HG02870 (cell line): Measurements from ENCODE around the gene CCT8L2.
"Not testable (repeated sequence)": the region's sequence is repeated elsewhere in the genome, so short reads cannot be mapped to it uniquely, and the experiment has no call there.

Experiments used
- ATAC-seq: cut with Tn5 transposase; IDR thresholded peaks from one replicate; pipeline ENCODE4 v1.9.1; 2021; ENCODE audit warnings: mild to moderate bottlenecking, moderate library complexity; ENCODE audit not compliant: unreplicated experiment

CCT8L2 gene, protein sequence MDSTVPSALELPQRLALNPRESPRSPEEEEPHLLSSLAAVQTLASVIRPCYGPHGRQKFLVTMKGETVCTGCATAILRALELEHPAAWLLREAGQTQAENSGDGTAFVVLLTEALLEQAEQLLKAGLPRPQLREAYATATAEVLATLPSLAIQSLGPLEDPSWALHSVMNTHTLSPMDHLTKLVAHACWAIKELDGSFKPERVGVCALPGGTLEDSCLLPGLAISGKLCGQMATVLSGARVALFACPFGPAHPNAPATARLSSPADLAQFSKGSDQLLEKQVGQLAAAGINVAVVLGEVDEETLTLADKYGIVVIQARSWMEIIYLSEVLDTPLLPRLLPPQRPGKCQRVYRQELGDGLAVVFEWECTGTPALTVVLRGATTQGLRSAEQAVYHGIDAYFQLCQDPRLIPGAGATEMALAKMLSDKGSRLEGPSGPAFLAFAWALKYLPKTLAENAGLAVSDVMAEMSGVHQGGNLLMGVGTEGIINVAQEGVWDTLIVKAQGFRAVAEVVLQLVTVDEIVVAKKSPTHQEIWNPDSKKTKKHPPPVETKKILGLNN

DNA sequence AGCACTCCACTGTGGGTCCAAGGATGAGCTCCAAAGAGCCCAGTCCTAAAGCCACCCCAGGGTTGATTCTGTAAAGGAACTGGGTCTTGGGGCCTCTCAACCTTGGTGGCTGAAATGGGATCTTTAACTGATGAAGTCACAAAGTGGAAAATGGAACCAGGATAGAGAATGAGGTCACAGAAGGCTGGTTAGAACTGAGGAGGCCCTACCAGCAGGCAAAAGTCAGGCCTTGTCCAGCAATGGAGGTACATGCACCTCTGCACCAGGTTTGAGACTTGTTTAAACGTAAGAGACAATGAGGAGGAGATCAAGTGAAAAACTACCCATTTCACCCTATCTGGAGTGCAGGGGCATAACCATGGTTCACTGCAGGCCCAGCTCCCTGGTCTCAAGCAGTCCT, at the start of gene CCT8L2:
CCT8L2 (minus strand) TSS at position 101 of the 400 bp plus-strand sequence. CDS start 260 bp downstream, outside the sequence.
- not testable (repeated sequence) for ATAC-seq

DNA sequence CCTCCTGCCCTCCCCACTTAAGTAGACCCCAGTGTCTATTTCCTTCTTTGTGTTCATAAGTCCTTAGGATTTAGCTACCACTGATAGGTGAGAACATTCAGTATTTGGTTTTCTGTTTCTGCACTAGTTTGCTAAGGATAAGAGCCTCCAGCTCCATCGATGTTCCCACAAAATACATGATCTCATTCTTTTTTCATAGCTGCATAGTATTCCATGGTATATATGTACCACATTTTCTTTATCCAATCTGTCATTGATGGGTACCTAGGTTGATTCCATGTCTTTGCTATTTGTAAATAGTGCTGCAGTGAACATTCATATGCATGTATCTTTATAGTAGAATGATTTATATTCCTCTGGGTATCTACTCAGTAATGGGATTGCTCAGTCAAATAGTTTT, 42.8 kb upstream of the CCT8L2 start:
- not testable (repeated sequence) for ATAC-seq

DNA sequence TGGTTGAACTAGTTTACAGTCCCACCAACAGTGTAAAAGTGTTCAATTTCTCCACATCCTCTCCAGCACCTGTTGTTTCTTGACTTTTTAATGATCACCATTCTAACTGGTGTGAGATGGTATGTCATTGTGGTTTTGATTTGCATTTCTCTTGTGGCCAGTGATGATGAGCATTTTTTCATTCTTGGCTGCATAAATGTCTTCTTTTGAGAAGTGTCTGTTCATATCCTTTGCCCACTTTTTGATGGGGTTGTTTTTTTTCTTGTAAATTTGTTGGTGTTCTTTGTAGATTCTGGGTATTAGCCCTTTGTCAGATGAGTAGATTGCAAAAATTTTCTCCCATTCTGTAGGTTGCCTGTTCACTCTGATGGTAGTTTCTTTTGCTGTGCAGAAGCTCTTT, 41.5 kb upstream of the CCT8L2 start:
- not testable (repeated sequence) for ATAC-seq

DNA sequence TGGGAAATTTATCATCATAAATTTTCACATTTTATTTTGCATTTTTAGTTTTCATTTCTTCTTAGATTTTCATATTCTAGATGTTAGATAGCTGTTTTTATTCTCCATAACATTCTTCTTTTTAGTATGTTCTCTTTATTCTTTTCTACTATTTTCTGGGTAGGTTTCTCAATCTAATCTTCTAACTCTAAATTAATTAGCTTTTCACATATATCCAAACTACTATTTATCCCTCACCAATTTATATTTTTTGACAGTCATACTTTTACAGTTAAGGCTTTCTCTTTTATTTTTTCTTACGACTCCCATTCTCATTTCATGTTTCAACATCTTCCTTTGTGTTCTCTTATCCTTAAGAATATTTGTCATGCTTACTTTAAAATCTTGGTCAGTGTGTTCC, 35.9 kb upstream of the CCT8L2 start:
- not testable (repeated sequence) for ATAC-seq

DNA sequence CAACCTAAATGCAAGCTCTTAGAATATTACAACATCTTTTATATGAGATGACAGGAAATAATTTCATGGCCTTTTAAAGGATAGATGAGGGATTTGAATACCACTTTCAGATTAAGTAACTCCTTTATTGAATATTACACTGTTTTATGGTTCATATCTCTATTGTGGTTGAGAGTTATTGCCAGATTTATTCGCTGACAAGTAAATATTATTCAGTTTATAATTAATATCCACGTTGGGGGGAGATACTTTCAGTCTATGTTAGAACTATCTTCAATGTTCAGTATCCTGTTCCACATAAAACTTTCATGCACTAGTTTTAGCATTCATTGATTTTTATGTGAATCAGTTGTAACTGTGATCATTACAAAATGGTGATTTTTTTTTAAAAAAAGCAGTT, 32.4 kb upstream of the CCT8L2 start:
- ATAC-seq, result not testable (repeated sequence)

DNA sequence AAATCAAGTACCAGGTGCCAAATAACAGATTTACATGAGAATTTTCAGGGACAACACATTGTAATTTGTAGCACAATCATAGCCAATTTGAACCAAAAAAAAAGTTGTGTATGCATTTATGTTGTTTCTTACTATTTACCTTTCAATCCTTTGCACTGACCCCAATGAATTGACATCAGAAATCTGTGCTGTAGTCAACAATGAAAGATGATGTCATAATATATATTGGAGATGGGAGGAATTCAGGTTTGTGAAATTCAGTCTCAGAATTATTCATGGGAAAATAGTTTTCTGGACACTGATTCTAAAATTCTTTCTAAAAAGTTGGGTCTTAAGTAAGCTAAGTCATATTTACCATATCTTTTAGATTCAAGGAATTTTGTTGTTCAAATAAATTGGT, 31.0 kb upstream of the CCT8L2 start:
- ATAC-seq, result not testable (repeated sequence)

DNA sequence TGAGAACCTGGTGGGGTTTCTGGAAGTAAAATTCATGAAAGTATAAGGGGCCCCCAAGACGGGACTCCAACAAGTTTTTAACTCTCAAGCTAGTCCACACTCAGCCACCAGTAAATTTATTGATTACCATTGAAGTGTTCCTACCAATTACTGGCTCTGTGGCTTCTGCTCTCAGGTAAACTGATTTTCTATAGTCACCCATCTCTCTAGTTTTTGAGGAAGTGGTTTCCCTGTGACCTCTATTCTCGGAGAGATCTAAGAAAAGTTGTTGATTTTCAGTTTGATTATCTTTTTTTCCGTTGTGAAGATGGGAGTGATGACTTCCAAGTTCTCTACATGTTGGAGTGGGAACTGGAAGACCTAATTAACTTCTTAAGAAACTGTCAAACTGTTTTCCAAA, 24.9 kb upstream of the CCT8L2 start:
- ATAC-seq, result not testable (repeated sequence)

DNA sequence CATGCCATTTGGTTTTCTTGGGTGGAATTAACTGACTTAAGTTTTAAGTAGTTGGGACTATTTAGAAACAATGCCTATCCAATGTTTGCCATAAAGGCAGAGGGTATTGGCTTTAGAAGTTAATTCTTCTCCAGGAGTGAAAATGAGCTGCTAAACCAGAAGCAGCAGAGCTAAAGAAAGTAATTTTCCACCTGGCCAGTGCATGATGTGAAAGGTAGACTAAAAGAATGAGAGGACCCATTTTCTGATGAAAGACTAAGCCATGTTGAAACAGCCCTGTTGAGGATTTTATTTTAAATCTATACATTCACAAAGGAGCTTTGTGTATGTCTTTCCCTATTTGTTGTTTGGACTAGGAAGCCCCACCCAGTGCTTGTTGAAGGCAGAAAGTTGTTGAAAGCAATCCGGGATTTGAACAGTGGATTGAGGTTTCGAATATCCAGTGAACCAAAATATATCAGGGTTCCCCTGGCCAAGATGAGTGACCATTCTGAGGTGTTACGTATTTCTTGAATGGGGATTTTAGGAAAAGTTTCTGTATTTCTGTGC, 23.9 kb upstream of the CCT8L2 start:
- not testable (repeated sequence) for ATAC-seq

DNA sequence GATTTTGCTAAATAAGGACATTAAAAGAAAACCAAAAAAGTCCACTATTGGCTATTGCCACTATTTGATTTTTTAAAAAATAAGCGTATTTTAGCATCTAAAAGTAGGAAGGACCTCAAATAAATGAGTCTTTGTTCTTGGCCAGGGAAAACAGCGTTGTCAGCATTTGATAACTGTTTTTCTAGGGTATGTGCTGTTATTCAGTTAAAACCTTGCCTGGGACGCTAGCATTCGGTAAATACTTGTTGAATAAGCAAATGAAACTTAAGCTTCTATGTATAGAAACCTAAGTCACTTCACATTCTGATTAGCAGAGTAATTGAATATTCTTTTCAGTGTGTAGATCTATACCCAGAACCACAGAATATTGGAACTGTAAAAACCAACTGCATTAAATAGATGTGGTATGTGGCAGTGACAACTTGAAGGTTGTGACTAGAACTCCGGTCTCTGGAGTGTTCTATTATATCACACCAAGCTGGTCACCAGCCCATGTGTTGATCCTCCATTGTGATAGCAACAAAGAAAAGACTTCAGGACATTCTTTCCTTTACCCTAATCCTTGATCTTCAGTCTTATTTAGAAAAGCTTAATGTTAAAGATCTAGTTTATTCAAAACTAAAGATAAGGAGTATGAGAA, 23.1 kb upstream of the CCT8L2 start:
- ATAC-seq, result not testable (repeated sequence)

DNA sequence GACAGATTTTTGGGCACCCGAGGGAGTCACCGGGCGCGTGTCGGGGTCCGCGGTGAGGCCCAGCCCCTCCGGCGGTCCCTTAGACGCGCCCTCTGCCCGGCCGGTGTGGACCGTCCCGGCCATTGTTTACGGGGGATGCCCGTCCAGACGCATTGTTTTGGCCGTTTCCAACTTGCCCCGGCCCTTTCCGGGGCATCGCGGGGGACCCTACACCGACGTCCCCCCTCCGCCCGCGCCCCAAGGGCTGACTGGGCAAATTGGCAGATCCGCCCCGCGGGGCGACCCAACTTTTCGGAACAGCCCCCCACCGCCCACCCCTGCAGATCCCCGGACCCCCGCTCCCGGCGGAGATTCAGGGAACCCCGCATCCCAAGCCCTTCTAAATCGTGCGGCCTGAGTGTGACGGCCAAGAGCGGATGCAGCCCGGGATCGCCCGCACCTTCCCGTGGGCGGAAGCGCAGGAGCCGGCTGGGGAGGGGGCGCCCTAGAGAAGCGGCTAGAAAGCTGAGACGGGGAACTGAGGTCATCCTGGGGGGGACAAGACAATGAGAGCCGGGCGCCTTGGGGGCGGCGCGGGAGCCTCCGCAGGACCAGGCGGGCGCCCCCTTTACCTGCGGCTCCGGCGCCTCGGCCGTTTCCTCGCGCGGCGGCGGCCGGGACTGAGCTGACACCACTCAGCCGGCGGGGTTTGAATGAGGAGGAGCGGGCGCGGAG, 17.1 kb upstream of the CCT8L2 start:
- ATAC-seq, result no peak

DNA sequence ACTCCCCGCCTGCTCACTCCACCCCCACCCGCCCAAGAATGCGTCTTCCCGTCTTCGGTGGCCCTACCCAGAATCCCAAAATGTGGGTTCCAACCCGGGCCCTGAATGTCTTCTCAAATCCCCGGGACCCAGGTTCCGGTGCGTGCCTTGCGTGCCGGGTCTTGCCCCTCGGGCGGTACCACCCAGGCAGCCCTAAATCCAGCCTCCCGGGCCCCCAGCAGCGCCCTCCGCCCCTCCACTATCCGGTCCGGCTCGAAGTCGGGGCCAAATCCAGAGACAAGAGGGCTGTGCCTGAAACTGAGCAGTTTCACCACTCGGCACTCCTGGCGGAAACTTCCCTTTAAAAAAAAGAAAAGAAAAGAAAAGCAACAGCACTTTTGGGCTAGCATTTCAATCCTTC, 16.3 kb upstream of the CCT8L2 start:
- ATAC-seq, result no peak

DNA sequence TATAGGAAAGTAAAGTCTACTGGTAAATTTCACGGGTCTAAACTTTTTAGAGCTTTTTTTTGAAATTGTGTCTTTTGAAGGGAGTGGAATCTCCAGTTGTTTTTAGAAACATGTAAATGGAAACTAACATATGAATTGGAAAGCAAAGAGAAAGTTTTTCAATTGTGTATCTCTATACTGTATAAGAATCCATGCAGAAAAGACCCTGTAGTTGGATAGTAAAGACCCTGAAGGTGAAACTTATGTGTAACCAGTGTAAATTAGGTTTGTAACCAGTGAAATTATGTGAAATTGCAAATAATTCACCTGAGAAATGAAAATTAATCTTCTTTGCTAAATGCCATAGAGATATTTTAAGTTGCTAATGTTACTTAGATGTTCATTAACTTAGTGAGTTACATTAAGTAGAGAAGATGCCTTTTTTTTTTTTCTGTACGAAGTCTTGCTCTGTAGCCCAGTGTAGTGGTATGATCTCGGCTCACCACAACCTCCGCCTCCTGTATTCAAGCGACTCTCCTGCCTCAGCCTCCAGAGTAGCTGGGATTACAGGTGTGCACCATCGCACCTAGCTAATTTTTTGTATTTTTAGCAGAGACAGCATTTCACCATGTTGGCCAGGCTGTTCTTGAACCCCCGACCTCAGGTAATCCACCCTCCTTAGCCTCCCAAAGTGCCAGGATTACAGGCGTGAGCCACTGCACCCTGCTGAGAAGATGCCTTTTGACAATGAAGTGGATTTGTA, 11.8 kb upstream of the CCT8L2 start:
- not testable (repeated sequence) for ATAC-seq

DNA sequence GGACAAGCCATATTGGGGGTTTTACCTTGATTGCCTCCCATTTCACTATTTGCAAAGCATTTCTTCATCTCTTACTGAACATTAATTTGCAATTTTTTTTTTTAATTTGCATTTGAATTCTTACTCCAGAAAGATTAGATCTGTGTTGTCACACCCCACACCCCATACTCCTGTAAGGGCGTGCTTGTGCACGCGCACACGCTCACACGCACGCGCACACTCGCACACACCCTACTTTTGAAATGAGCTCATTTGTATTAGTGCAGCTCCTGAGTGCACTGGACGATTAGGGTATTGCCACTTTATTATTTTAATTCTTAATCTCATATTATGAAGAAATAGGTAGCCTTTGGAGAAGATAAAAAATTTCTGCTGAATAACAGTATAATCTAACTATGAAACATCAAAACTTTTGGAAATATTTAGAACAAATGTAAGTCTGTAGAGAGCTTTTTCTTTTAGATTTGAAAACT, 11.2 kb upstream of the CCT8L2 start:
- ATAC-seq, result not testable (repeated sequence)

DNA sequence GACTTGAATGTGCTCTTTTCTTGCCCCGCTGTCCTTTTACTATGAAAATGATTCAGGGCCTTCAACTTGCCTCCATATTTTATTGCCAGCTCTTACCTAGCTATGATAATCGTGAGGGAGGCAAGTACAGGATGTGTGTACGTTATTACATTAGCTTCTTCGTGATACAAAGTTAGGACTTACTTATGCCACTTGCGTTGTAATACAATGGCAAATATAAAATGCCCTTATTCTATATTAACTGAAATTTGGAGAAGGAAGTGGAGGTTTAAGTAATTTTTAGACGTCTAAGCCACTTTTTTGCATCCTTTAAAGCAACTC, 10.8 kb upstream of the CCT8L2 start:
- ATAC-seq, result no peak

DNA sequence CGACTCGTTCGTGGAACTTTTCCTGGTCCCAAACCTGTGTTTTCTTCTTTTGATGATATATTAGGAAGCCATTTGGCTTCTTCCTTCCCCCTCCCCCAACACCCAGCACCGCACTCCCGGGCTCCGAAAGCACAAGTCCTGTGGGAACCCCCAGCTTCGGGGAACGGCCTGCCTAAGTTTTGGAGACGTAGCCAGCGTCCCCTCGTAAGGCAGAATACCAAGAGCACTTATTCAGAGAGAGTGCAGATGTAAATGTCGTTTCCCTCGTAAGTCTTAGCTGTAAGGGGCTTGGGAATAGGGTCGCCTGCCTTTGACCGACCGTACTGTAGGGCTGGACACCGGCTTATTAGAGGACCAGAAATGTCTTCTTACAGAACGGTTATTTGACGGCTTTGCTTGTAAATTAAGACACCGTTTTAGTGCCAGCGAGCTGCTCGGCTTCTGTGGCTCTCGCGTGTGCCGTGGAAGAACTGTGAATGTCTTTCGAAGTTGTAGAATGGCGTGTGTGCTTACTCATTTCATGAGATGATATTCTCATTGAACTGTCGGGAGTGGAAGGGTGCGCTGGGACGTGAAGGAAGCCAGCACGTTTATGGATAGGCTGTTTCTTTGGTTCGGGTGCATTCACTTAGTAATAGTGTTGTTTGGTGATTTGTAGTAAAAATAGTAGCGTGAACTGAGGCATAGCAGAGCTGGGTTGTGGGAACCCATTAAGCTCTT, 10.3 kb upstream of the CCT8L2 start:
- ATAC-seq, result not testable (repeated sequence)

DNA sequence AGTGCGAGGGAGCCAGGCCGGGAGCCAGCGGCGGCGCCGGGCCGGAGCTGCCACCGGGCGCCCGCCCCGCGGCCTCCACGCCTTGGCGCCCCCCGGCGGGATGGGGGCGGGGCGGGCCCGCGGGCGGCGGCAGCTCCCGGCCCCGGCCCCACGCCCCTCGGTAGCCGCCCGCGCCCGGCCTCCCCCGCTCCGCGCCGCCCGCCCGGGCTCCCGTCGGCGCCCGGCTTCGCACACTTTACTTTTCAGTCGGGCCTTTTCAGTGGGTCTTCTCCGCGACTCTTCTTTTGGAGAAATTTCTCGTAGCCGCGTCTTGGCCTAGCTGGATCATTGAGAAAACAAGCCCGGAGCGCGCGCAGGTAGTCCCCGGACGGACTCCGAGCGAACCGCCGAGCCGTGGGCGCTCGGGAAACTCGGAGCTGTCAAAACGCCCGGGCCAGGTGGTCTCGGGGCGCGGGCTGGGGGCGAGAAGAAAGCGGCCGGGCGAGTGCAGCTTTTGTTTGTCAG, 9.7 kb upstream of the CCT8L2 start:
- ATAC-seq, result not testable (repeated sequence)

DNA sequence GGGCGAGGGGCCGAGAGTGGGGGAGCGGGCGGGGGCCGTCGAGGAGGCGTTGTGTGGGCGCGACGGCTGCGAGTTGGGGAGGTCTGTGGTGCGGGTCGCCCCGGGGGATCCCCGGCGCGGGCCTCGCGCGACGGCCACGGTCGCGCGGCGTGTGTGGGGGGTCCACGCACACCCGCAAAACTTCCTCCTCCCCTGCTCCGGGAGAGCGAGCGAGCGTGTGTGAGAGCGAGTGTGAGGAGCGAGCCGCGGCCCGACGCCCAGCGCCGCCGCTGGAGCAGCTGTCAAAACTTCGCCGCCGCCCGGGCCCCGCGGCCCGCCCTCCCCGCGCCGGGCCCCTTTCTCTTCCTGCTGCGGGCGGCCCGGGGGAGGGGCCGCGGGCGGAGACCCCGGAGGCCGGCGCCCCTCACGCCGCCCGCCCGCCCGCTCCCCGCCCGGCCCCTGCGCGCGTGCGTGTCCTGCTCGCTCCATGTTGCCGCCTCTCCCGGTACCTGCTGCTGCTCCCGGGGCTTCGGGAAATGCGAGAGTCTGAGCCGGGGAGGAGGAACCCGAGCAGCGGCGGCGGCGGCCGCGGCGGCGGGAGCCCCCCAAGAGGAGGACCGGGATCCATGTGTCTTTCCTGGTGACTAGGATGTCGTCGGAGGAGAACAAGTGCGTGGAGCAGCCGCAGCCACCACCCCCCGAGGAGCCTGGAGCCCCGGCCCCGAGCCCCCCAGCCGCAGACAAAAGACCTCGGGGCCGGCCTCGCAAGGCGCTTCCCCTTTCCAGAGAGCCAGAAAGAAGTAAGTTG, 9.0 kb upstream of the CCT8L2 start:
- no peak for ATAC-seq

DNA sequence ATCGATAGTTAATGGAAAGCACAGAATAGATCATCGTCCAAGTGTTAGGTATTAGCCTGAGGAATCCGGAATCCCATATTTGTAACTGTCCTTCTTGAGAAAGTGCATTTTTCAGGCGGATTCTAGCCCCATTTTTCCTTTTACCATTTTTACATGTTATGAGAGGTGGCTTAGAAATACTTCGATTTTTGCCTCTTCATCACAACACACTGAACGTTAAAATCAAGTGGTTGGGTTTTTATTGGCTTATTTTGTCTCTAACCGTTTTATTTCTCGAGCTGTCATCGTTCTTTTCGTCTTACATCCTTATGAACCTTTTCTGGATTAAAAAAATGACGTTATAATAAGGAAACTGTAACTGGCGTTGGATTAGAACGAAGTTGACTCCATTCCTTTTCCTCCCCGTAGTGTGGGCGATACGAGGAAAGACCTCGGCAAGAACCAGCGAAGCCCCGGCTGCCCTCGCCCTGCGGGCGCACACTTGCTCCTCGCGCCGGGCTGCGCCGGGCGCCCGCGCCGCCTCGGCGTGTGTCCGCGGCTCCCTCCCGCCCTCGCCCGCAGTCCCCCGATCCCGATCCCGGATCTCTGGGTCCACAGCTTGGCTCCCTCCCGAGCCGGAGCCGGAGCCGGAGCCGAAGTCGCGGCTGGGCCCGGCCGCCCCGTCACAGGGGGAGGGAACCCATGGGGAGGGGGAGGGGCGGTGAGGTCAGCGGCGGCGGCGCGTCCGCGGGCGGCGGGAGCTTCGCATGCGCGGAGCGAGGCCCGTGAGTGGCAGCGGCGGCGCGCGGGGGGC, 8.2 kb upstream of the CCT8L2 start:
- ATAC-seq, result not testable (repeated sequence)
